Naive thymus-derived CD4-positive, alpha-beta T cell (primary cell): ENCODE results near the gene PRPS1L1. TPM values are rescaled to one million over a fixed set of nuclear protein-coding genes. Genes with fewer than 3 reads are reported as not detected.

Experiments
- ATAC-seq: fragments of 150-1000 bp; cut with Tn5 transposase; 2 replicates; pipeline ENCODE4 v1.10.0; 2021; ENCODE audit warnings: mild to moderate bottlenecking, moderate library complexity
- CTCF ChIA-PET: fragments of 350-600 bp; sonication (Branson Sonifier 250); formaldehyde crosslinking; loops from one replicate; lab custom pipeline; 2021; ENCODE audit warnings: antibody characterized with exemption; lab: Charles Lee
- POLR2A ChIA-PET: fragments of 350-600 bp; sonication (Branson Sonifier 250); formaldehyde crosslinking; loops from one replicate; lab custom pipeline; 2021; ENCODE audit warnings: antibody characterized with exemption, inconsistent platforms; lab: Charles Lee
- DNase-seq, 9 donors: peaks; one replicate each; pipeline versions ENCODE4 v3.0.0 to v3.0.0-alpha.2; 2020 to 2022; ENCODE audit warnings: mixed read lengths in 1 of 9
- H3K27ac ChIP-seq: one replicate; pipeline ENCODE4 v1.7.0; 2013; ENCODE audit warnings: mild to moderate bottlenecking, low read depth, low read length, moderate library complexity
- H3K27me3 ChIP-seq, 2 donors: one replicate each; pipeline ENCODE4 v1.7.0; 2013; ENCODE audit warnings: low read length in 2 of 2, mild to moderate bottlenecking in 2 of 2, moderate library complexity in 2 of 2; ENCODE audit not compliant: control insufficient read depth in 2 of 2, insufficient read depth in 2 of 2
- H3K36me3 ChIP-seq, 3 experiments: 1 replicate in 2 of 3; 2 replicates in 1 of 3; pipeline ENCODE4 v1.7.0; 2013; ENCODE audit warnings: low read length in 3 of 3, mild to moderate bottlenecking in 3 of 3, moderate library complexity in 1 of 3; ENCODE audit not compliant: insufficient read depth in 3 of 3, control insufficient read depth in 2 of 3
- H3K4me1 ChIP-seq, 2 donors: one replicate each; pipeline ENCODE4 v1.7.0; 2013; ENCODE audit warnings: low read length in 2 of 2, mild to moderate bottlenecking in 2 of 2, moderate library complexity in 1 of 2; ENCODE audit not compliant: control insufficient read depth in 2 of 2, insufficient read depth in 2 of 2
- H3K4me3 ChIP-seq: 2 replicates; pipeline ENCODE4 v1.7.0; 2013; ENCODE audit warnings: mild to moderate bottlenecking, low read length
- H3K9me3 ChIP-seq, 3 experiments: 1 replicate in 2 of 3; 2 replicates in 1 of 3; pipeline ENCODE4 v1.7.0; 2013; ENCODE audit warnings: low read length in 3 of 3; ENCODE audit not compliant: control insufficient read depth in 2 of 3
- H3K27ac Mint-ChIP-seq, 9 donors: one replicate each; pipeline ENCODE4 v1.8.0; 2020 to 2022; ENCODE audit warnings: mixed read lengths in 9 of 9, mild to moderate bottlenecking in 8 of 9, moderate library complexity in 5 of 9, inconsistent platforms in 2 of 9
- H3K27me3 Mint-ChIP-seq, 5 donors: one replicate each; pipeline ENCODE4 v1.8.0; 2021 to 2022; ENCODE audit warnings: mixed read lengths in 5 of 5, mild to moderate bottlenecking in 1 of 5
- H3K36me3 Mint-ChIP-seq, 5 donors: one replicate each; pipeline ENCODE4 v1.8.0; 2020 to 2022; ENCODE audit warnings: mixed read lengths in 5 of 5, mild to moderate bottlenecking in 3 of 5, inconsistent platforms in 1 of 5
- H3K4me1 Mint-ChIP-seq, 7 donors: one replicate each; pipeline ENCODE4 v1.8.0; 2020 to 2022; ENCODE audit warnings: mixed read lengths in 7 of 7, mild to moderate bottlenecking in 3 of 7, inconsistent platforms in 1 of 7
- H3K4me3 Mint-ChIP-seq, 10 donors: one replicate each; pipeline ENCODE4 v1.8.0; 2020 to 2022; ENCODE audit warnings: mild to moderate bottlenecking in 10 of 10, mixed read lengths in 10 of 10, moderate library complexity in 6 of 10, inconsistent platforms in 2 of 10
- H3K9me3 Mint-ChIP-seq, 11 donors: one replicate each; pipeline ENCODE4 v1.8.0; 2020 to 2022; ENCODE audit warnings: mixed read lengths in 11 of 11, mild to moderate bottlenecking in 4 of 11, inconsistent platforms in 1 of 11, moderate library complexity in 1 of 11
- intact Hi-C, 2 donors: fragments of 100-400 bp; cut with micrococcal nuclease; formaldehyde crosslinking; loops; one replicate each; pipeline ENCODE4 v1.15.1; 2023
- polyA plus RNA-seq, 2 donors: library from polyadenylated mRNA; unstranded; fragments of 300-500 nt; fragmentation: Illumina TruSeq; gene quantifications; one replicate each; pipeline ENCODE4 v1.2.3, GENCODE V29; 2021
- total RNA-seq, 6 experiments: library from RNA in 5 of 6; stranded (reverse) in 5 of 6; gene quantifications; 1 replicate in 5 of 6; 2 replicates in 1 of 6; pipeline ENCODE4 v1.2.3 and lab custom pipeline; 2021 to 2026

The PRPS1L1 gene
- total and polyA plus RNA-seq, 7 experiments from 2014 or later = not detected

DNA sequence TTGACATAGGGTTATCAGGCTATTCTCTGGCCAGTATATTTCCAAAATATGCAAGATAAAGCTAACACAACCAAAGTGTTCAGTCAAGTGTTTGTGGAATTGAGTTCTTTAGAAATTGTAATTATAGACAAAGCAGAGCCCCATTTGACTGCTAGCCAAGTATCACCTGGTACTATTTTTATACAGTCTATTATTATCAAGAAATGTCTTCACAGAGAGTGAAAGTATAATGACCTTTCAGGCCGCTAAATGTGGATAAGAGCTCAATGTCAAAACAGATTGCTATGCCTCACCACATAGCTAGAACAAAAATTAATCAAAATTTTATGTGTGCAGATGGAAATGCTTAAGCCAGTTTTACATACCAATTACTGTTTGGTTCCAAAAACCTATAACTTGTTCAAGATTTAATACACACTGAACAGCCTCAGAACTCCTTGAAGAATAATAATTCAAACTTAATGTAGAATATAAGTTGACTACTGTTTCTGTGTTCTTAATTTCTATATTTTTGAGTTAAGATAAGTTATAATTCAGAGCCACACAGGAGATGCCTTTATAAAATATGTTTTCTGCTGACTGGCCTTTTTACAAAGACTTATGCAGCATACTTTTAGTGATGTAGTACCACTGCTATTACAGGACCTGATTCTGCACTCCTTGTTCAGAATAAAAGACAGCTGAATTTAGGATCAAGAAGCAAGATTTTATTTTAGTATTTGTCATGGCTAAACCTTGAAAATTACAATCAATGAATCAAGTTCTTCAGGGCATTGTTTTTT, 31.0 kb downstream of the PRPS1L1 start:
- Mint-ChIP-seq H3K4me3 (no peak overlapping the region), H3K9me3 (peaks cover 0 to 10% (median 0%) of the 10 kb centered on the region in 11 donors), H3K27me3 (peaks cover 0 to 8% (median 4%) of the 10 kb centered on the region in 5 donors), H3K36me3 (no peaks in the 10 kb centered on the region), H3K4me1 (no peaks in the 10 kb centered on the region), H3K27ac (no peak overlapping the region)
- H3K36me3 ChIP-seq = no peaks in the 10 kb centered on the region
- no peak overlapping the region for H3K4me3 ChIP-seq
- DNase-seq = no peak
- intact Hi-C loops = loop anchor here in 1 of 2 donors (10.0 kb wide), 1 partner anchor 292 kb away; no protein-coding TSS in a partner anchor
- CTCF ChIA-PET = no interaction called here
- H3K27me3 ChIP-seq = no peaks in the 10 kb centered on the region
- ATAC-seq = no peak
- H3K4me1 ChIP-seq = no peaks in the 10 kb centered on the region
- no peaks in the 10 kb centered on the region for H3K9me3 ChIP-seq
- POLR2A ChIA-PET = no interaction called here
- no peak overlapping the region for H3K27ac ChIP-seq

DNA sequence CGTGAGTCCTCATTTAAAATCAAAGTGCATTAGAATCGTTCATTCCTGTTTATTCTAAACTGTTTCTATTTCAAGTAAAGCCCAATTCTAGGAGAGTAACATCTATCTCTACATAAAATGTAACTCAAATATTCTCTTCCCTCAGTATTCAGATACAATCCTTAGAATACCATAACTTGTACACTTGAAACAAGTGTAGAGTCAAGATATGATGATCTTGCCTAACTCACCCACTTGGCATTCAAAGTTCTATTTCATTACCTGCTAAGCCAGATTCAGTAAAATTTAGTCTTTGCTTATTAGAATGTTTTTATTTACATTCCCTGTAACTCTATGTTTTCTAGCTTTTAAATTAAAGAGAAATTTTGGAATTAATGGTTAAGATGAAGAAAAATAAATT, 31.6 kb downstream of the PRPS1L1 start:
- peaks cover 0 to 8% (median 4%) of the 10 kb centered on the region in 5 donors for H3K27me3 Mint-ChIP-seq
- ChIA-PET POLR2A (no interaction called here), CTCF (no interaction called here)
- DNase-seq (no peak), ATAC-seq (no peak)
- peaks cover 0 to 8% (median 0%) of the 10 kb centered on the region in 11 donors for H3K9me3 Mint-ChIP-seq
- Histone ChIP-seq H3K27ac (no peak overlapping the region), H3K4me1 (no peaks in the 10 kb centered on the region), H3K4me3 (no peak overlapping the region), H3K9me3 (no peaks in the 10 kb centered on the region), H3K27me3 (no peaks in the 10 kb centered on the region), H3K36me3 (no peaks in the 10 kb centered on the region)
- H3K36me3 Mint-ChIP-seq = no peaks in the 10 kb centered on the region
- no peak overlapping the region for H3K27ac Mint-ChIP-seq
- H3K4me1 Mint-ChIP-seq = no peaks in the 10 kb centered on the region
- intact Hi-C loops = loop anchor here in 1 of 2 donors (10.0 kb wide), 1 partner anchor 291 kb away; no protein-coding TSS in a partner anchor
- no peak overlapping the region for H3K4me3 Mint-ChIP-seq

DNA sequence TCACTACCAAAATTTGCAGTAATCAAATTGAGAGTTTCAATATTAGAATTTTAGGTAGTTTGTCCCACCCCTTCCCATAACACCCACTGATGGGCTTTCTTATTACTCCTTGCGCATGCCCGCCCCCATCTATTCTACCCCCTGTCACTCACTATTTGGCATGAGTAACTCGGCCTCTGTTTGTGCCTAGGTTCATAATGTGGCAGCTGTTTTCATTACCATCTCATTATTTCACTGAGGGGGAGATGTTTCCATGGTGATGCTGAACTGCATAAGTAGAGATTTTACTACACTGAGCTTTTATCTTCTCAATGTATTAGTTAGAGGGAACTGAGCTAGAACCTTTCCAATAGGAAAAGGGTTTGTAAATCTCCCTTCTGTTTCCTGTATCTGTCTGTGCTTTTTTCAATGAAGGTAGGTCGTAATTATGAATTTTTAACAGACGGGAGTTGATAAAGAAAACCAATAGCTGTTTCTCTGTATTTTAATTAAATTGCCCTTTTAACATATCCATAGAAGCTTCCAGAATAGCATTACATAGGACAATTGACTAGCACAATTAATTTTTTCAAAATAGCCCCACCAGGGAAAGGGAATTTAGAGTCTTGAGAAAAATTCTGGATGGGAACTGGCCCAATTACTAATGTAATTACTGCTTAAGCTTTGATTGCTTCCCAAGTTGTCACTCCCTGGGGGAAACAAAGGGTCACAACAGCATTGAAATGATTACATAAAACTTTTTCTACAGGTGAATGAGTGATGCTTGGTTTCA, 33.4 kb downstream of the PRPS1L1 start:
- ChIA-PET CTCF (interaction anchor here (1.6 kb wide), 1 partner anchor 224 kb away, joined by 3 read pairs; no protein-coding TSS in a partner anchor), POLR2A (no interaction called here)
- H3K4me3 Mint-ChIP-seq = no peak overlapping the region
- H3K9me3 Mint-ChIP-seq = peaks cover 0 to 8% (median 0%) of the 10 kb centered on the region in 11 donors
- H3K4me1 Mint-ChIP-seq = no peaks in the 10 kb centered on the region
- no peaks in the 10 kb centered on the region for H3K27me3 ChIP-seq
- H3K9me3 ChIP-seq = no peaks in the 10 kb centered on the region
- peaks cover 0 to 8% (median 4%) of the 10 kb centered on the region in 5 donors for H3K27me3 Mint-ChIP-seq
- no peaks in the 10 kb centered on the region for H3K36me3 ChIP-seq
- no peak overlapping the region for H3K4me3 ChIP-seq
- H3K27ac Mint-ChIP-seq = no peak overlapping the region
- no peaks in the 10 kb centered on the region for H3K36me3 Mint-ChIP-seq
- no peaks in the 10 kb centered on the region for H3K4me1 ChIP-seq
- no peak overlapping the region for H3K27ac ChIP-seq
- intact Hi-C loops = loop anchor here in 1 of 2 donors (10.0 kb wide), 1 partner anchor 289 kb away; no protein-coding TSS in a partner anchor
- DNase-seq (no peak), ATAC-seq (no peak)

DNA sequence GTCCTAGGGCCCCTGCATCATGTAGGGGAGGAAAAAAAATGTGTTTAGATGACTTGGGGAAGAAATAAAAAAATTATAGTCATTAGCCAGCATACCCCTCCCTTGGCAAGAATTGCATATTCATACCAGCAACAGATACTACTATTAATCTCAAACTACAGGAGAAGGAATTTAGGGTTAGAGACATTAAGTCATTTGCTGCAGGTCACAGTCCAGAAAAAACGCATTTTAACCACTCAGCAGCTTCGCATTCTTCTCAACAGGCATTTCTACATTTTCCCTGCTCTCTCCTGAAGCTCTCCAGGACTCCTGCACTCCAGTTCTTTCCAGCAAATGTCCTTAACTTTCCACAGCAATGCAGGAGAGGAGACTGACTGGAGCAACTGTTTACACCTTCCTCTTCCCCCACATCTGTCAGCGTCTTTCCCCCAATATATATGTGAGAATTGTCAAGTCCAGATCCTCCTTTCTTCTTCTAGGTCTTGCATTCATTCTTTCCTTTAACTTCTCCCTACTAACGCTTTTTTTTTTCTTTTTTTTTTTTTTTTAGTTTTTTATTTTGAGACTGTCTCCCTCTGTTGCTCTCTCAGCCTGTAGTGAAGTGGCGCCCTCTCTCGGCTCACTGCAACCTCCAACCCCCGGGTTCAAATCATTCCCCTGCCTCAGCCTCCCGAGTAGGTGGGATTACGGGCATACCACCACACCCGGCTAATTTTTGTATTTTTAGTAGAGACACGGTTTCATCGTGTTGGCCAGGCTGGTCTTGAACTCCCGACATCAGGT, 35.6 kb downstream of the PRPS1L1 start:
- Histone ChIP-seq H3K27ac (no peak overlapping the region), H3K4me1 (no peaks in the 10 kb centered on the region), H3K36me3 (no peaks in the 10 kb centered on the region), H3K9me3 (no peaks in the 10 kb centered on the region), H3K4me3 (no peak overlapping the region), H3K27me3 (no peaks in the 10 kb centered on the region)
- no peaks in the 10 kb centered on the region for H3K4me1 Mint-ChIP-seq
- intact Hi-C loops = loop anchor here (1.0 to 10.0 kb wide), 4 partner anchors 221 to 311 kb away; no protein-coding TSS in a partner anchor
- CTCF ChIA-PET = interaction anchor here (1.6 kb wide), 1 partner anchor 221 kb away, joined by 3 read pairs; no protein-coding TSS in a partner anchor
- no peak overlapping the region for H3K27ac Mint-ChIP-seq
- DNase-seq (no peak), ATAC-seq (no peak)
- peaks cover 7 to 10% (median 9%) of the 10 kb centered on the region in 5 donors for H3K27me3 Mint-ChIP-seq
- H3K4me3 Mint-ChIP-seq = no peak overlapping the region
- H3K36me3 Mint-ChIP-seq = no peaks in the 10 kb centered on the region
- POLR2A ChIA-PET = no interaction called here
- no peaks in the 10 kb centered on the region for H3K9me3 Mint-ChIP-seq

DNA sequence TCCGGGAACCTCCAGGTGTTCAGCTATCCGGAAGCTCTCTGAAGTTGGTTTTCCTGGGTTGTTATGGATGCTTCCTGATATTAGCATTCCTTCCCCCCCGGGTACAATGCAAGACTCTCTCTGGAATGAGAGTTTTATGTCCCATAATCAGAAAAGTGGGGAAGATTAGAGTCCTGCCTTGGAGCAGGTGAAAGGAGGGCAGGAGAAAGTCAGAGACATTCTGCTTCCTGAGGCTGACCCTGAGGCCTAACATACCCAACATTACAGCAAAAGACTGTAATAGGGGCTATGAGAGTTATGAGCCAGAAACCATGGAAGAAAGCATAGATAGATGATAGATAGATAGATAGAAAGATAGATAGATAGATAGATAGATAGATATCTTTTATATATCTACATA, 36.9 kb downstream of the PRPS1L1 start:
- CTCF ChIA-PET = interaction anchor here (0.6 kb wide), 1 partner anchor 12 kb away, joined by 4 read pairs; no protein-coding TSS in a partner anchor

GRCh38 chr7:17989546-17989945, 38.1 kb downstream of the PRPS1L1 start:
- H3K27ac ChIP-seq = no peak overlapping the region
- no peaks in the 10 kb centered on the region for H3K9me3 ChIP-seq
- Mint-ChIP-seq H3K4me1 (no peaks in the 10 kb centered on the region), H3K9me3 (no peaks in the 10 kb centered on the region), H3K27me3 (peaks cover 2 to 19% (median 9%) of the 10 kb centered on the region in 5 donors), H3K36me3 (no peaks in the 10 kb centered on the region), H3K4me3 (no peak overlapping the region), H3K27ac (no peak overlapping the region)
- no peaks in the 10 kb centered on the region for H3K36me3 ChIP-seq
- ATAC-seq (no peak), DNase-seq (no peak)
- CTCF ChIA-PET = no interaction called here
- H3K4me3 ChIP-seq = no peak overlapping the region
- H3K27me3 ChIP-seq = no peaks in the 10 kb centered on the region
- no peaks in the 10 kb centered on the region for H3K4me1 ChIP-seq
- POLR2A ChIA-PET = no interaction called here
- intact Hi-C loops = no loop called here

More for the DNA sequence above, 36.9 kb downstream of the PRPS1L1 start:
- ATAC-seq = no peak
- H3K4me3 Mint-ChIP-seq = no peak overlapping the region
- Histone ChIP-seq H3K27ac (no peak overlapping the region), H3K4me1 (no peaks in the 10 kb centered on the region), H3K27me3 (no peaks in the 10 kb centered on the region), H3K36me3 (no peaks in the 10 kb centered on the region), H3K9me3 (no peaks in the 10 kb centered on the region), H3K4me3 (no peak overlapping the region)
- no peaks in the 10 kb centered on the region for H3K4me1 Mint-ChIP-seq
- peaks cover 5 to 15% (median 9%) of the 10 kb centered on the region in 5 donors for H3K27me3 Mint-ChIP-seq
- intact Hi-C loops = loop anchor here in 1 of 2 donors (10.0 kb wide), 1 partner anchor 286 kb away; no protein-coding TSS in a partner anchor
- no peaks in the 10 kb centered on the region for H3K9me3 Mint-ChIP-seq
- POLR2A ChIA-PET = no interaction called here
- no peak overlapping the region for H3K27ac Mint-ChIP-seq
- no peaks in the 10 kb centered on the region for H3K36me3 Mint-ChIP-seq
- no peak for DNase-seq
